Nephron (organoid): Measurements from ENCODE around the gene SGSM2.

Experiments used
- H3K27ac Mint-ChIP-seq, 3 experiments: 2 replicates each; pipeline ENCODE4 v1.8.0; 2020; ENCODE audit warnings: mixed read lengths in 3 of 3, mild to moderate bottlenecking in 2 of 3, moderate library complexity in 1 of 3
- H3K27me3 Mint-ChIP-seq: 2 replicates; pipeline ENCODE4 v1.8.0; 2021; ENCODE audit warnings: low read depth, mild to moderate bottlenecking, moderate library complexity, mixed read lengths
- H3K36me3 Mint-ChIP-seq: 2 replicates; pipeline ENCODE4 v1.8.0; 2020; ENCODE audit warnings: low read depth, mixed read lengths
- H3K4me1 Mint-ChIP-seq: 2 replicates; pipeline ENCODE4 v1.8.0; 2020; ENCODE audit warnings: mixed read lengths
- H3K4me3 Mint-ChIP-seq, 3 experiments: 2 replicates each; pipeline ENCODE4 v1.8.0; 2020; ENCODE audit warnings: mild to moderate bottlenecking in 3 of 3, mixed read lengths in 3 of 3, moderate library complexity in 2 of 3
- H3K9me3 Mint-ChIP-seq: 2 replicates; pipeline ENCODE4 v1.8.0; 2020; ENCODE audit warnings: mixed read lengths
- TF ChIP-seq, protein P1 (sequence below), 3 experiments: fragments of 200-600 bp; sonication (generic); IDR thresholded peaks; one replicate each; pipeline ENCODE4 v1.5.0; 2021; ENCODE audit warnings: antibody characterized with exemption in 3 of 3; ENCODE audit not compliant: unreplicated experiment in 3 of 3

SGSM2 gene

DNA sequence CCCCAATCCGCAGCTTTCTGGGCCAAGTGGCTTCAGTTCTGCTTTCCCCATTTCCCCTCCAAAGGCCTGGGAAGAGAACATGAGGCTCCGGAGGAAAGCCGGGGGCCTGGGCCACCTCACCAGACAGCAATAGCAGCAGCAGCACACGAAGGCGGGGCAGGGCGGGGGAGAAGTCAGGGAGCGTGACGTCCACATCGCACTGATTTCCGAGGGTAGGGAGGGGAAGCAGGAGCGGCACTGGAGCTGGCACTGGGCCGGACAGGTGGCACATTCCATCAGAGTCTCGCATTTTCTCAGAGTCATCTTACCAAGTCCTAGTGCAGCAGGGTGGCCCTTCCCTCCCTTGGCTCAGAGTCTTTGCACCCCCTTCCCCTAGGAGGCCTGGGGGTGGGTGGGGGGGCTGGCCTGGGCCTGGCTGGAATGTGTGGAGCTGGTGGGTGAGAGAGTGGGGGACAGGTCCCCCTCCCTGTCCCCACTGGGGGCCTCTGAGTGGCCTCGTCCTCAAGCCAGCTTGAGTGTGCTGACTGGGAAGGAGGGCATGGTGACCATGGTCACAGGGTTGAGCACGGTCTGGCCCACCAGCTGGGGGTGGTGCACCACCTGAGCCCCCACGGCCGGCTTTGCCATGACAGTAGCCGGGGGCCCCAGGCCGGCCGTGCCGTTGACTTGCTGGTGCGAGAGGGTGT, 49.2 kb downstream of the SGSM2 start:
- no peak overlapping the region for H3K4me3 Mint-ChIP-seq
- no peaks in the 10 kb centered on the region for H3K9me3 Mint-ChIP-seq
- peaks cover 12% of the 10 kb centered on the region for H3K36me3 Mint-ChIP-seq
- H3K27ac Mint-ChIP-seq, result no peak overlapping the region
- TF ChIP-seq, protein P1, sequence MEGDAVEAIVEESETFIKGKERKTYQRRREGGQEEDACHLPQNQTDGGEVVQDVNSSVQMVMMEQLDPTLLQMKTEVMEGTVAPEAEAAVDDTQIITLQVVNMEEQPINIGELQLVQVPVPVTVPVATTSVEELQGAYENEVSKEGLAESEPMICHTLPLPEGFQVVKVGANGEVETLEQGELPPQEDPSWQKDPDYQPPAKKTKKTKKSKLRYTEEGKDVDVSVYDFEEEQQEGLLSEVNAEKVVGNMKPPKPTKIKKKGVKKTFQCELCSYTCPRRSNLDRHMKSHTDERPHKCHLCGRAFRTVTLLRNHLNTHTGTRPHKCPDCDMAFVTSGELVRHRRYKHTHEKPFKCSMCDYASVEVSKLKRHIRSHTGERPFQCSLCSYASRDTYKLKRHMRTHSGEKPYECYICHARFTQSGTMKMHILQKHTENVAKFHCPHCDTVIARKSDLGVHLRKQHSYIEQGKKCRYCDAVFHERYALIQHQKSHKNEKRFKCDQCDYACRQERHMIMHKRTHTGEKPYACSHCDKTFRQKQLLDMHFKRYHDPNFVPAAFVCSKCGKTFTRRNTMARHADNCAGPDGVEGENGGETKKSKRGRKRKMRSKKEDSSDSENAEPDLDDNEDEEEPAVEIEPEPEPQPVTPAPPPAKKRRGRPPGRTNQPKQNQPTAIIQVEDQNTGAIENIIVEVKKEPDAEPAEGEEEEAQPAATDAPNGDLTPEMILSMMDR (IDR thresholded peaks at IDR 0.05; ENCODE audit: unreplicated experiment in 3 of 3), result no peak
- peaks cover 52% of the 10 kb centered on the region for H3K4me1 Mint-ChIP-seq
- no peaks in the 10 kb centered on the region for H3K27me3 Mint-ChIP-seq

DNA sequence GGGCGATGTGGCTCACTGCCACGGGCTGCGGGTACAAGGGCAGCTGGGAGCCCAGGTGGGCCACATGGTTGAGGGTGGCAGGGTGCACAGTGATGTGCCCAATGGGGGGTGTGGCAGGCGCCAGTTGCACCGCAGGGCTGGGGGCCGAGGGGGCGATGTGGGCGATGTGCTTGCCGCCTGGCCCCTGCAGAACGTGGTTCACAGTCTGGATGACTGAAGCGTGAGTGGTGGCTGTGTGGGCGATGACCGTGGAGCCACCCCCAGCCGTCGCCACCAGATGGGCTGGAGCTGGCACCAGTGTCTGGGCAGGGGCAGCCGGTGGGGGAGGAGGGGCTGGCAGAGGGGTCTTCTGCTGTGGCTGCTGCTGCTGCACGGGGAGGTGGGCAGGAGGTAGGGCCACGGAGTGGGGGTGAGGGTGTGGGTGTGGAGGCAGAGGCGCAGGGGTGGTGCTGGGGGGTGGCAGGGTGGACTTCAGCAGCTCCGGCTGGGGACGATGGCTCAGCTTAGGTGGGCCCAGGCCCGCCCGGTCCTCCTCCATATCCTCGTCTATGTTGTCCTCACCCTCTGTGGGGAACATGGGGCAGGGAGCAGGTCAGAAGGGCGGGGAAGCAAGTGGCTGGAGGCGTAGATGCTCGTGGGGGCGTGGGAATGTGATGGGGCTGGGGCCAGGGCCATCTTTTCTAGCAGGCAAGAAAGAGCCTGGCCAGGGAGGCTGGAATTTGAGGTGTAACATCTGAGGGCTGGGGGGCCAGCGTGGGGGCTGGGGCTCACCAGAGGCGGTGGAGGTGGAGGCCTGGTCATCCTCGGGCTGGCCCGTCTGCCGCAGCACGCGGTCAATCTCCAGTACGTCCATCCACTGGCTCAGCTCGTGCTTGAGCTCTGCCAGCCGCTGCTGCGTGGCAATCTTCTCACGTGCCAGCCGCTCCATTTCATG, 50.1 kb downstream of the SGSM2 start:
- Mint-ChIP-seq H3K27ac (no peak overlapping the region), H3K4me1 (peaks cover 61% of the 10 kb centered on the region), H3K27me3 (no peaks in the 10 kb centered on the region), H3K36me3 (peaks cover 14% of the 10 kb centered on the region), H3K4me3 (no peak overlapping the region), H3K9me3 (no peaks in the 10 kb centered on the region)
- TF ChIP-seq, protein P1 (IDR thresholded peaks at IDR 0.05; ENCODE audit: unreplicated experiment in 3 of 3), result no peak

DNA sequence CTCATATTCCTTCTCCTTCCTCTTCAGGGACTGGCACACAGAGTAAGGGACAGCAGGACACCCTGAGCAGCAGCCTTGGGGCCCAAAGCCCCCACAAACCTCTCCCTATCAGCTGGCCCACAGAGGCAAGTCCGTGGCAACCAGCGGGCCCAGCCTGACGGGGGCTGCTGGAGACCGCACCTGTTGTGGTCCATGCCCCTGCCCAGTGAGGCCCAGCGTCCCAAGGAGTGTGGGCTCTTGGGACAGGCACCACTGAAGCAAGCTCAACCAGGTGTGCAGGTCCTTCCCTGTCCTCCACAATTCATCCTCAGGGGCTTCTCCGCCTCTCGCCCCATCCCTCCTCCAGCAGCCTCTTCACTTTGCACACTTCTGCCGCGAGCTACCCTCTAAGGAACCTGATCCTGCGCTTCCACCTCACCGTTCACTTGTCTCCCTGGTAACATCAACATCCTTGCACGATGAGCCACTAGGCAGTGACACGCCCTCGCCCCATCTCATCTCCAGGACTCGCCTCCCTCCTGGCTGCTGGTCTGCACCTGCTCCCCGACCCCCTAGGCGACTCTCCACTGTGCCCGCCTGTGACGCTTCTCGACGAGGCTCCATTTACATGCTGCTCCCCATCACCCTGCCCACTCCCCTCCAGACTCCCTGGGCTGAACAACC, 50.9 kb downstream of the SGSM2 start:
- Mint-ChIP-seq H3K9me3 (no peaks in the 10 kb centered on the region), H3K4me3 (peak overlapping the region in 1 of 3 experiments; percentile 27), H3K27me3 (no peaks in the 10 kb centered on the region), H3K4me1 (peaks cover 63% of the 10 kb centered on the region), H3K27ac (peak overlapping the region in 1 of 3 experiments; percentile 70), H3K36me3 (peaks cover 14% of the 10 kb centered on the region)
- TF ChIP-seq, protein P1 (IDR thresholded peaks at IDR 0.05; ENCODE audit: unreplicated experiment in 3 of 3), result no peak

DNA sequence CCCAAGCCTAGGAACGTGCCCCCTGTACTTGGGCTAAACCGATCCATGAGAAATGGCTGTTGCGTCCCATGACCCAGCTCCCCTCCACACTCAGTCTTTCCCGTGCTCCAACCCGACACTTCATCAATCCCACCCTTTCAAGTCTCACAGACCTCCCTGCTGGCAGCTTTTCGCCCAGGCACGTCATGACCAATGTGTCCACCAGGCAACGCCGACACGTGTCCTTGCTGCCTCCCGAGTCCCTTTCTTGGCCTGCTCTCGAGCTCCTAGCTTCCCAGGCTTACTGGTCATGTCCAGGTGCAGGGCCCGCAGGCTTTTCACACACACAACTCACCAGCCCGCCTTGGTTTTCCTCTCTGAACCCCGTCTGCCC, 51.4 kb downstream of the SGSM2 start:
- Mint-ChIP-seq H3K4me3 (peak overlapping the region in 2 of 3 experiments; percentile 22 to 27), H3K27ac (peak overlapping the region in 2 of 3 experiments; percentile 38 to 70), H3K36me3 (peaks cover 14% of the 10 kb centered on the region), H3K4me1 (peaks cover 59% of the 10 kb centered on the region), H3K9me3 (no peaks in the 10 kb centered on the region), H3K27me3 (no peaks in the 10 kb centered on the region)
- TF ChIP-seq, protein P1 (IDR thresholded peaks at IDR 0.05; ENCODE audit: unreplicated experiment in 3 of 3), result no peak

DNA sequence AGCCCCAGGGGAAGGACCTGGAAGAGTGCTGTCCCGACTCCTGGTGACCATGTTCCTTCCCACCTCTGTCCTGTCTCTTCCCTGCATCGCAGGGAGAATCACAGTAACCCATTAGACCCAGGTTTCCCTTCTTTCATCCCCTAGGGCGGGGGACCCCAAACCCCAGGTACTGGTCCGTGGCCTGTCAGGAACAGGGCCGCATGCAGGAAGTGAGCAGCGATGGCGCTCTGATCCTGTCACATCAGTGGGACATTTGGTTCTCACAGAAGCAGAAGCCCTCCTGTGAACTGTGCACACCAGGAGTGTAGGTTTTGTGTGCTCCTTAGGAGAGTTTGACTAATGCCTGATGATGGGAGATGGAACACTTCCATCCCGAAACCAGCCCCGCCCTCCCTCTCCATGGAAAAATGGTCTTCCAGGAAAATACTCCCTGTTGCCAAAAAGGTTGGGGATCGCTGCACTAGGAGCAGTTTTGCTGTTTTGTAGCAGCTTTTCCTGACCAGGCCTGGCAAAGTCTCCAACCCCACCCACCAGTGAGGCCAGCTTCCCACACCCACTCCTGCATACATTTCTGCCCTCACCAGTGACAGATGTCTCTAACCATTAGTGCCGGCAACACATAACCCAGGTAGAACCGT, 53.0 kb downstream of the SGSM2 start:
- Mint-ChIP-seq H3K4me3 (peak overlapping the region in 2 of 3 experiments; percentile 59 to 62), H3K27ac (peak overlapping the region in 2 of 3 experiments; percentile 38 to 50), H3K9me3 (no peaks in the 10 kb centered on the region), H3K27me3 (no peaks in the 10 kb centered on the region), H3K36me3 (peaks cover 14% of the 10 kb centered on the region), H3K4me1 (peaks cover 53% of the 10 kb centered on the region)
- TF ChIP-seq, protein P1 (IDR thresholded peaks at IDR 0.05; ENCODE audit: unreplicated experiment in 3 of 3), result no peak
